GM23248 (cell line): ENCODE results near the gene AKAP7.

Source experiments
- EZH2 ChIP-seq: fragments of 200-600 bp; sonication (generic); IDR thresholded peaks from 2 replicates; pipeline ENCODE4 v1.6.1; 2018; ENCODE audit warnings: antibody characterized with exemption, mild to moderate bottlenecking; ENCODE audit not compliant: insufficient read depth, poor library complexity, severe bottlenecking
- EZH2phosphoT487 ChIP-seq: fragments of 200-600 bp; sonication (generic); IDR thresholded peaks from 2 replicates; pipeline ENCODE4 v1.6.1; 2018; ENCODE audit warnings: antibody characterized with exemption, moderate library complexity, mild to moderate bottlenecking, low read depth; ENCODE audit not compliant: insufficient read depth

- TF ChIP-seq EZH2 = no peak
- no peak for TF ChIP-seq EZH2phosphoT487
Observed at GRCh38 chr6:131212024-131212423, 76.8 kb downstream of the AKAP7 start.
